Spleen (tissue), 11 donors: Measurements from ENCODE around the gene CELF1. TPM values are rescaled to one million over a fixed set of nuclear protein-coding genes. Genes with fewer than 3 reads are reported as not detected.

Source experiments
- DNase-seq: peaks from one replicate; pipeline ENCODE4 v3.0.0-alpha.2; 2020
- H3K27ac ChIP-seq, 8 donors: fragments of 200-600 bp; sonication (generic) in 7 of 8; 1 replicate in 4 of 8; 2 replicates in 4 of 8; pipeline versions ENCODE4 v1.5.0 to v1.8.0; 2016 to 2021; ENCODE audit warnings: inconsistent platforms in 4 of 8, mild to moderate bottlenecking in 4 of 8, moderate library complexity in 1 of 8
- H3K27me3 ChIP-seq, 7 donors: fragments of 200-600 bp; sonication (generic) in 6 of 7; replicated peaks in 1 of 7; 1 replicate in 4 of 7; 2 replicates in 3 of 7; pipeline versions ENCODE4 v1.5.0 to v1.8.0; 2016 to 2021; ENCODE audit warnings: inconsistent platforms in 3 of 7, mild to moderate bottlenecking in 1 of 7
- H3K36me3 ChIP-seq, 6 donors: fragments of 200-600 bp; sonication (generic) in 5 of 6; 1 replicate in 4 of 6; 2 replicates in 2 of 6; pipeline versions ENCODE4 v1.5.0 to v1.8.0; 2016 to 2021; ENCODE audit warnings: inconsistent platforms in 2 of 6
- H3K4me1 ChIP-seq, 6 donors: fragments of 200-600 bp; sonication (generic) in 5 of 6; 1 replicate in 3 of 6; 2 replicates in 3 of 6; pipeline versions ENCODE4 v1.5.0 to v1.8.0; 2016 to 2021; ENCODE audit warnings: inconsistent platforms in 3 of 6
- H3K4me3 ChIP-seq, 8 donors: fragments of 200-600 bp; sonication (generic) in 7 of 8; 1 replicate in 4 of 8; 2 replicates in 4 of 8; pipeline versions ENCODE4 v1.5.0 to v1.8.0; 2016 to 2021; ENCODE audit warnings: inconsistent platforms in 4 of 8, mild to moderate bottlenecking in 4 of 8, moderate library complexity in 2 of 8
- H3K9me3 ChIP-seq, 8 donors: fragments of 200-600 bp; sonication (generic) in 7 of 8; 1 replicate in 4 of 8; 2 replicates in 4 of 8; pipeline versions ENCODE4 v1.5.0 to v1.8.0; 2016 to 2021; ENCODE audit warnings: inconsistent platforms in 4 of 8
- CTCF ChIP-seq, 11 experiments: fragments of 200-600 bp in 7 of 11; fragments of 450-650 bp in 4 of 11; sonication (generic) in 4 of 11; IDR thresholded peaks in 8 of 11; conservative IDR thresholded peaks in 3 of 11; 1 replicate in 7 of 11; 2 replicates in 4 of 11; pipeline versions ENCODE4 v1.4.0 to v1.8.0; 2016 to 2021; ENCODE audit warnings: antibody characterized with exemption in 11 of 11, inconsistent platforms in 4 of 11, mild to moderate bottlenecking in 1 of 11
- POLR2A ChIP-seq, 3 donors: fragments of 450-650 bp; IDR thresholded peaks; one replicate each; pipeline ENCODE4 v1.5.1; 2017; ENCODE audit warnings: antibody characterized with exemption in 3 of 3, mild to moderate bottlenecking in 1 of 3
- POLR2AphosphoS5 ChIP-seq, 3 donors: sonication (generic); formaldehyde crosslinking; IDR thresholded peaks; one replicate each; pipeline ENCODE4 v1.5.1; 2017; ENCODE audit warnings: antibody characterized with exemption in 3 of 3
- WGBS, 5 donors: extraction: QIAGEN DNeasy Blood & Tissue Kit in 3 of 5; methylation state at CpG; one replicate each; pipeline versions ENCODE4 v1.1.5 to v1.1.7; 2013 to 2018; 5-methylcytosine and 5-hydroxymethylcytosine counted together
- intact Hi-C: fragments of 100-400 bp; cut with DNase I; formaldehyde crosslinking; loops from one replicate; pipeline ENCODE4 v1.15.0; 2023; ENCODE audit warnings: low total_unique reads
- polyA plus RNA-seq, 3 donors: library from polyadenylated mRNA; stranded (reverse); fragments of 200-250 nt; gene quantifications; one replicate each; pipeline ENCODE4 v1.2.1, GENCODE V29; 2013
- small RNA-seq, 4 donors: library from RNA; depleted of rRNA; stranded (forward); fragments of <200 nt; gene quantifications; one replicate each; pipeline ENCODE3, GENCODE V24; 2016
- total RNA-seq, 7 donors: library from RNA; depleted of rRNA in 3 of 7; stranded (reverse); fragments of >200 nt in 3 of 7; fragmentation: NEBNext Ultra II Directional in 4 of 7; extraction: Animal tissue kit (Norgen Biotek cat#: 25700) in 4 of 7; gene quantifications; one replicate each; pipeline versions ENCODE4 v1.1.0 to v1.2.1, GENCODE V29; 2016 to 2021
- donor health status: healthy with polysubstance abuse.
- donor health status: DM: no; HTN: no; CAD: no; lungs with moderate emphysema.
- donor health status: DM: no; HTN: no; CAD: no.
- donor health status: Bipolar disorder and iron deficiency.
- donor health status: healthy.
- donor health status: DM: no; HTN: no; CAD: no.
- donor health status: DM: yes; HTN: yes; CAD: no.

The CELF1 gene
- total and polyA plus RNA-seq, 10 donors: 18.5 to 171 (median 116) TPM

- no peaks in the 10 kb centered on the region for H3K27me3 ChIP-seq
- no peak overlapping the region for H3K4me3 ChIP-seq
- intact Hi-C loops: no loop called here
- 78 to 95% (median 89%) methylated on average over 6 of the region's 6 CpGs for WGBS, 5 donors
- no peak for DNase-seq
- TF ChIP-seq CTCF (IDR thresholded peaks at IDR 0.05 in 8 of 11, conservative IDR thresholded peaks at IDR 0.05 in 3 of 11) (no peak), POLR2A (IDR thresholded peaks at IDR 0.05) (no peak), POLR2AphosphoS5 (IDR thresholded peaks at IDR 0.05) (peak in 2 of 3 donors; percentile 12 to 62)
- no peaks in the 10 kb centered on the region for H3K9me3 ChIP-seq
- peaks cover 0 to 19% (median 7%) of the 10 kb centered on the region in 6 donors for H3K4me1 ChIP-seq
- peaks cover 0 to 100% (median 79%) of the 10 kb centered on the region in 6 donors for H3K36me3 ChIP-seq
- H3K27ac ChIP-seq: peak overlapping the region in 2 of 8 donors; percentile 5 to 38
Measured at GRCh38 chr11:47417712-47418111, 135.2 kb downstream of the CELF1 start.

GRCh38 chr11:47415949-47416472, 136.9 kb downstream of the CELF1 start:
- TF ChIP-seq CTCF (IDR thresholded peaks at IDR 0.05 in 8 of 11, conservative IDR thresholded peaks at IDR 0.05 in 3 of 11) (no peak), POLR2A (IDR thresholded peaks at IDR 0.05) (no peak), POLR2AphosphoS5 (IDR thresholded peaks at IDR 0.05) (peak; percentile 44 to 70 (median 47))
- 44 to 65% (median 48%) methylated on average over 7 to 13 of the region's 13 CpGs for WGBS, 5 donors
- peaks cover 0 to 32% (median 17%) of the 10 kb centered on the region in 6 donors for H3K4me1 ChIP-seq
- no peak for DNase-seq
- H3K27me3 ChIP-seq: no peaks in the 10 kb centered on the region
- no peak overlapping the region for H3K4me3 ChIP-seq
- peak overlapping the region in 6 of 8 donors; percentile 35 to 73 (median 50) for H3K27ac ChIP-seq
- peaks cover 0 to 98% (median 65%) of the 10 kb centered on the region in 6 donors for H3K36me3 ChIP-seq
- intact Hi-C loops: no loop called here
- no peaks in the 10 kb centered on the region for H3K9me3 ChIP-seq

Small RNAs within 50 kb of the gene (small RNA-seq; reads per million reads assigned to genes)
- gene RN7SL652P (0 reads per million in 4 donors), gene RNU5E-10P (0 reads per million in 4 donors)

Other genes starting within 250 kb of the CELF1 start
- gene MYBPC3, start 200.4 kb downstream of the CELF1 start, total RNA-seq: 1 to 10 TPM in 5 of 7 donors, under 1 TPM in 2; 0.91 to 4.7 (median 1.5) TPM
- gene MYBPC3, start 200.4 kb downstream of the CELF1 start, polyA plus RNA-seq: 1 to 10 TPM in 2 of 3 donors, under 1 TPM in 1; 0.49 to 2.2 (median 1.4) TPM
- 100 to 1,000 TPM in 6 of 7 donors, 10 to 100 TPM in 1; 95.7 to 366 (median 198) TPM for gene SPI1, start 174.6 kb downstream of the CELF1 start, total RNA-seq
- gene SPI1, start 174.6 kb downstream of the CELF1 start, polyA plus RNA-seq: 100 to 1,000 TPM in 1 of 3 donors, 10 to 100 TPM in 2; 84.2 to 128 (median 91.8) TPM
- gene SLC39A13, start 144.5 kb downstream of the CELF1 start, total RNA-seq: 10 to 100 TPM; 26.3 to 48.4 (median 43.2) TPM
- 10 to 100 TPM; 21.7 to 40.2 (median 26.0) TPM for gene SLC39A13, start 144.5 kb downstream of the CELF1 start, polyA plus RNA-seq
- 10 to 100 TPM; 59.7 to 80.8 (median 66.4) TPM for gene PSMC3, start 126.7 kb downstream of the CELF1 start, total RNA-seq
- 100 to 1,000 TPM in 1 of 3 donors, 10 to 100 TPM in 2; 64.3 to 105 (median 90.0) TPM for gene PSMC3, start 126.7 kb downstream of the CELF1 start, polyA plus RNA-seq
- gene RAPSN, start 104.0 kb downstream of the CELF1 start, total RNA-seq: 1 to 10 TPM in 3 of 7 donors, under 1 TPM in 2, not detected in 2; 0.42 to 1.6 (median 1.2) TPM
- 1 to 10 TPM in 1 of 3 donors, under 1 TPM in 2; 0.53 to 1.5 (median 0.74) TPM for gene RAPSN, start 104.0 kb downstream of the CELF1 start, polyA plus RNA-seq
- gene PTPMT1, start 12.5 kb upstream of the CELF1 start, total RNA-seq: 100 to 1,000 TPM in 1 of 7 donors, 10 to 100 TPM in 6; 26.1 to 101 (median 30.6) TPM
- 10 to 100 TPM; 40.9 to 55.2 (median 47.4) TPM for gene PTPMT1, start 12.5 kb upstream of the CELF1 start, polyA plus RNA-seq
- gene KBTBD4, start 25.8 kb upstream of the CELF1 start, total RNA-seq: 10 to 100 TPM; 14.3 to 22.4 (median 19.4) TPM
- gene KBTBD4, start 25.8 kb upstream of the CELF1 start, polyA plus RNA-seq: 10 to 100 TPM in 1 of 3 donors, 1 to 10 TPM in 2; 8.7 to 13.3 (median 9.7) TPM
- 10 to 100 TPM; 53.1 to 76.7 (median 68.5) TPM for gene NDUFS3, start 25.9 kb upstream of the CELF1 start, total RNA-seq
- 100 to 1,000 TPM; 122 to 141 (median 137) TPM for gene NDUFS3, start 25.9 kb upstream of the CELF1 start, polyA plus RNA-seq
- gene FAM180B, start 33.5 kb upstream of the CELF1 start, total RNA-seq: not detected
- under 1 TPM in 2 of 3 donors, not detected in 1; 0.07 to 0.22 TPM for gene FAM180B, start 33.5 kb upstream of the CELF1 start, polyA plus RNA-seq
- gene C1QTNF4, start 41.3 kb upstream of the CELF1 start, total RNA-seq: 1 to 10 TPM in 2 of 7 donors, under 1 TPM in 5; 0.41 to 2.5 (median 0.93) TPM
- 1 to 10 TPM; 1.6 to 1.9 (median 1.8) TPM for gene C1QTNF4, start 41.3 kb upstream of the CELF1 start, polyA plus RNA-seq
- gene MTCH2, start 89.4 kb upstream of the CELF1 start, total RNA-seq: 10 to 100 TPM; 22.0 to 47.1 (median 35.0) TPM
- 10 to 100 TPM; 21.5 to 39.3 (median 38.0) TPM for gene MTCH2, start 89.4 kb upstream of the CELF1 start, polyA plus RNA-seq
- gene AGBL2, start 162.2 kb upstream of the CELF1 start, total RNA-seq: 1 to 10 TPM; 1.1 to 5.1 (median 2.2) TPM
- 1 to 10 TPM; 2.0 to 3.6 (median 2.9) TPM for gene AGBL2, start 162.2 kb upstream of the CELF1 start, polyA plus RNA-seq
- 100 to 1,000 TPM; 114 to 217 (median 157) TPM for gene FNBP4, start 214.2 kb upstream of the CELF1 start, total RNA-seq
- gene FNBP4, start 214.2 kb upstream of the CELF1 start, polyA plus RNA-seq: 10 to 100 TPM; 32.0 to 59.2 (median 51.2) TPM